ENCODE measurements around the gene C15orf62.

Gene C15orf62

GRCh38 chr15:40756938-40757337 lies 12.8 kb upstream of the C15orf62 start:
- peak; percentile 70 for DNase-seq

DNA sequence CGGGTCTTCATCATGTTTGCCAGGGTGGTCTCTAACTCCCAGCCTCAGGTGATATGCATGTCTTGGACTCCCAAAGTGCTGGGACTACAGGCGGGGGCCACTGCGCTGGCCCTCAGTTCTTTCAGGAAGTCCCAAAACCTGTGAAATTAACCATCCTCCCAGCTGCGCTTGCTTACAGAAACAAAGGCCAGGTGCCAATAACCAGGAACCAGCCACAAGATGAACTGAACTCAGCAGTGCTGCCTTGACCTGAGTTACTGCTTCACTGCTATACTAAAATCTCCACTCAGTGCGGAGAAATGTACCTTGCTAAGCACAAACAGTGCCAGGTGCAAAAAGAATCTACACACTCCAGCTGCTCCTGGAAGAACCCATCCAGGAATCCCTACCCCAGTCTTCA lies 9.8 kb upstream of the C15orf62 start:
- no peak for DNase-seq

- DNase-seq: peak; percentile 86
Observed at GRCh38 chr15:40762919-40763800, 6.6 kb upstream of the C15orf62 start.

DNA sequence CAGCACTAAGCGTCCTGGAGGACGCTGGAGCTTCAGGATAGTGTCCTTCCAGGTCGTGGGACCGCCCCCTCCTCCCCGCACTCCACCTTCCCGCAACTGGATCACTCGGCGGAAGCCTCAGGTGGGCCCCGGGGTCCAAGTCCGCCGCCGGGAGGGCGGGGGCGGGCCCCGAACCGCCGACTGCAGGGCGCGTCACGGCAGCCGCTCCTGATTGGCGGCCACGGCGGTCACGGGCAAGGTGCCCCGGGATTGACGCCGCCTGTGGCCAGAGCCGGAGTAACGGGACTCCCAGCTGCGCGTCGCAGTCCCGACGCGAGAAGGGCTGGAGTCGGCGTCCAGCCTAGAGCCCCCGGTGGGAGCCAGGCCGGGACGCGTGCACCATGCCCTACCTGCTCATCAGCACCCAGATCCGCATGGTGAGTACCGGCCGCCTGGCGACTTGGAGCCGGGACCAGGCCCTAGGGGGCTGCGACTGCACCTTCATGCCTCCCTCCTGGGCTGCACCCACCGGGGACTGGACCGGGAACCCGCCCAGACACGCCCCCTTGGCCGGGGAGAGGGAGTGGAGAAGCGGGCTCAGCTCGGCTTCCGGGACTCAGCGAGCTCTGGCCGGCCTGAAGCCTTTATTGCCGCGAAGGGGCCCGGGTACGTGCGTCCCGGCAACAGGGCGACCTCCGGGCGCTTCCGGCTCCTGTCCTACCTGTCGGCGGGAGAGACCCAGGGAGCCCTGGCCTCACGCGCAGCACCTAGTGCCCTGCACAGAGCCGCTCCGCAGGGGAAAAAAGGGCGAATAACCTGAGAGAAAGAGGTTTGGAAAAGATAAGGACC lies 5.8 kb upstream of the C15orf62 start, which contains the start of gene GCHFR:
Gene GCHFR (plus strand): TSS at position 268 of the 828 bp plus-strand sequence. CDS start 113 bp downstream, at position 381.
- DNase-seq: peak; percentile 71

DNA sequence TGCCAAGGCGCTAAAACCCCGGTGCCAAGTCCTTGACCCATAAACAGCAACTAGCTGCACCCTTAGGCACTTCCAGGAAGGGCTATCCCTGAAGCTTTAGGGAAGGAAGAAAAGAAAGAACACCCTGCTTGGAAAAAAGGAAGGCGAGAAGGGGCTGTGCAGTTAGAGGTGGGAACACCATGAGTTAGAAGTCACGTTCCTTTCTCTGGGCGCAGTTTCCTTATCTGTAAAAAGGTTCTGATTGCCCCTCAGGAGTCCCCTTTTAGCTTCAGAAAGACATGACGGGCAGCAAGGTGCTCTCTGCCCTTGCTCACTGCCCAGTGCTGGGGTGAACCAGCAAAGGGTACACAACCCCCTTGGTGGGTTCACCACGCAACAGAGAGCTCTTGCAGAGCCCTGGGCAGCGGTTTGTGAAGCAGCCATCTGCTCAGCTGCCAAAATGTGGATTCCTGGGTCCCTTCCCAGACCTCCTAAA lies 5.1 kb upstream of the C15orf62 start:
- no peak for DNase-seq

- DNase-seq: no peak
Observed at GRCh38 chr15:40766194-40766815, 3.5 kb upstream of the C15orf62 start.

DNA sequence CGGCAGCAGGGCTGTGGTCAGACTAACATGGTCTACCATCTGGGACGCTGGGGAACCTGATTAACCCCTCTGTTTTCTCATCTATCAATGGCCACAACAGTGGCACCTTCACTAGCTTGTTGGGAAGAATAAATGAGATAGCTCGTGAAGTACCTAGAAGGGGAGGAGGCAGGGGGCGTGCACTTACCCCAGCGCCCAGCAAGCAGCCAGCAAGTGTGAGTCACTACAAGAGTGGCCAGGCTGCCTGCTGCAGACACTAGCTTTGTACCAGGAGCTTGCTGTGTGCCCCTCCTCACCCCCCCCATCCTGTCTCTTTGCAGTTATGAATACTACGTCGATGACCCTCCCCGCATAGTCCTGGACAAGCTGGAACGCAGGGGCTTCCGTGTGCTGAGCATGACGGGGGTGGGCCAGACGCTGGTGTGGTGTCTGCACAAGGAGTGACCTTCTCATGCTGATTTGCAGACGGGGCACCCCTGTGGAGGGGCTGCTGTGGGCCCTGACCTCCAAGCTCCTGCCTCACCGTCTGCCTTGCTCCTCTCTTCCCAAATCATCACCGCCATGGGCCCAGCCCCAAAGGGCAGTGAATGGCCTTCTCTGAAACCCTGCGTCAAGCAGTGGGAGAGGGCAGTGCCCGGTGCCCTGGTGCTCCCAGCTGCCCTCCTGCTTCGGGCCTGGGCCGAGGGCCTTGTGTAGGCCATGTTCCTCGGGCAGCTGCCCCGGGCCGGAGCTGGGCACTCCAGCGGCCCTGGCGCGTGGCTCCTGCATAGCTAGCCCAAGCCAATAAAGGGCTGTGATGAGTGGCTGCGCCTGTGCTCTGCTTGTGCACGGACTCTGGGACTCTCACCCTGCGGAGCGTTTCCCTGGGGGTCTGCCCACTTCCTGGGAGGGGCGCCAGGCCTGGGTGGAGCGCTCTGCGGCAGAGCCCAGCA lies 2.6 kb upstream of the C15orf62 start:
- DNase-seq: no peak

DNA sequence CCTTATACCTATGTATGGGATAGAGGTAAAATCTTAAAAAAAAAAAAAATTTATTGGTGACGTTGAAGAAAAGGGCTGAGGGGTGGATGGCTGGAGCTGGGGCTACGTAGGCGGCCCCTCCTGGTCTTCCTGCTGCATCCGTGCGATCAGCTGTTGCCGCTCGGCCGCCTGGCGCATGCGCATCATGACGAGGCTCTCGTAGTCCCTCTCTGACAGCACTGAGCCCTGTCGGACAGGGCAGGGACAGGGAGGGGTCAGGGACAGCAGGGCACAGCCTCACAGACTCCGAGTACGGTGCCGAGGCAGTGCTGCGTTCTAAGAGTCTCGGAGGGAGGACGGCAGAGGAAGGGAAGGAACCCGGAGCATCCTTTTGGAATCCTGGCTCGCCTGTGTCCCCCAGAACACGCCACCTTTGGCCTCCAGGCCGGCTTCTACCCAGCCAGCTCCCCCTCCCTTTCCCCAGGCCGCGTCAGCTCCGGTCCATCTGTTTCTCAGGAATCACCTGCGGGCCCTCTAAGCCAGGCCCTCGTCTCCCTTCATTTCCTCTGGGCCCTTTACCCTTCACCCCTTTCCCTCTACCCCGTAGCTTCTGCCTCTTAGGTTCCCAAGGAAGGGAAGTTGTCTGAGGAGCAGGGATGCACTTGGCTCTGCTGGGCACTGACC lies 1.8 kb upstream of the C15orf62 start:
- DNase-seq: no peak

DNA sequence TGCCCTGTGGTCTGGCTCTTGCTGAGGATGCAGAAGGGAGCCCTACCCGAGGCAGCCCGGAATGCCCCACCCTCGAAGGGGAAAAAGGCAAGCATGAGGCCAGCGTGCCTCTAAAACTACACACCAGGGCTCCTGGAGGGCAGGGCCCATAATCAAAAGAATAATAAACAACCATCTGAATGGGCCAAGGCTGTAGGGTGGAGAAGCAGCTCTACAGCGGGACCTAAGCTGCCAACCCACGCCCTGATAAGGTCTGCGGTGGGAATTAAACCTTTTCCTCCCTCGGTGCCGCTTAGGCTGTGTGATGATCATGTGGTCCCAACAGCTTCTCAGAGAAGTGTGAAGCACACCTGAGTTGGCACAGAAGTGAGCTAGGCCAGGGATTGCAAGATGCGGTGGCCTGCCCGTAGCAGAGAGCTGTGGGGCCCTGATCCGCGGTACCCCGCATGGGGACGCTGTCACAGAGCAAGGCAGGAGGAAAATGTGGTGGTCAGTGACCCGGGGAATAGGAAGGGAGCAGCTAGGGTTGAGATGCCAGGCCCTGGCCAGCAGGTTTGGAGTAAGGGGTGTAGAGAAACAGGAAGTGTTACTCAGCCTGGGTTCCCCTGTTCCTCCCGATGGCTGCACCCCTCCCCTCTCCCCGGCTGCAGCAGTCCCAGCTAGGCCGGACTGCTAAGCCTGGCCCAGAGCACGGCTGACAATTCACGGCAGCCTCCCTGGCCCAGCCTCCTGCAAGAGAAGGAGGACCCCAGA lies 1.1 kb upstream of the C15orf62 start:
- DNase-seq: no peak

DNA sequence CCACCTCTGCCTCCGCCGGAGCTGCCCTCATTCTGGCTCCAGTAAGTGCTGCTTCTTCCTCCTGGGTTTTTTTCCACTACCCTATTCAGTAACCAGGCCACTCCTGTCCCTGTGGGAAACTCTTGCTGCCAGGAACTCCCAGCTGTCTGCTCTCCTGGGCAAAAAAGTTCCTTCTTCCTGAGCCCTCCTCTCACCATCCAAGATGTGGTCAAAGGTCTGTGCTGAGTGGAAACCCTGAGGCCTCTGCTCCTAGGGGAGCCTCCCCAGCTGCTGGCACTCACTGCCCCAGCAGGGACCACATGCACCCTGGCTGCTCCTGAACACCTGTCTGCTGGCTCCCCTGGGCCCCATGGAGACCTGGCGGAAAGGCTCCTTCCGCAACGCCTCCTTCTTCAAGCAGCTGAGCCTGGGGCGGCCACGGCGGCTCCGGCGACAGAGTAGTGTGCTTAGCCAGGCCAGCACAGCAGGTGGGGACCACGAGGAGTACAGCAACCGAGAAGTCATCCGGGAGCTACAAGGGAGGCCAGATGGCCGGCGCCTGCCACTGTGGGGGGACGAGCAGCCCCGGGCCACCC lies 454 bp downstream of the C15orf62 start:
- DNase-seq: peak; percentile 44

- no peak for DNase-seq
Observed at GRCh38 chr15:40771242-40771641, 1.5 kb downstream of the C15orf62 start.

GRCh38 chr15:40772014-40772413 lies 2.2 kb downstream of the C15orf62 start:
- DNase-seq: no peak

DNA sequence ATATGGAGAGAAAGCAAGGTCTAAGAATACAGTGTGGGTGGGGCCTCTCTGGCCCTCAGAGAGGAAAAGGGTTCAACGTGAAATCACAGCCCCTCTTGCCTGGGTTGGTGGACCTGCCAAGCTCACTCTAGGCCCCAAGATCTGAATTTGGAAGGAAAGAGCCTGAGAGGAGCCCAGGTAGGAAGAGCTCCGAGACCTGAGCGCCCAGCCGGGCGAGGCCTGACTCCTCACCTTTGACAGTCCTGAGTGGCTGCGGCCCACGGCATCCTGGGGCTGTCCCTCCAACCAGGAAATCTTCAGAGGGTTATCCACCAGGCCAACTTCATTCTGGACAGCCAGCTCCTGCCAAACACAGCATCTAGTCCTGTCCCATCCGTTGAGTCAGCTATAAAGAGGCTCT lies 3.7 kb downstream of the C15orf62 start:
- DNase-seq: no peak

DNA sequence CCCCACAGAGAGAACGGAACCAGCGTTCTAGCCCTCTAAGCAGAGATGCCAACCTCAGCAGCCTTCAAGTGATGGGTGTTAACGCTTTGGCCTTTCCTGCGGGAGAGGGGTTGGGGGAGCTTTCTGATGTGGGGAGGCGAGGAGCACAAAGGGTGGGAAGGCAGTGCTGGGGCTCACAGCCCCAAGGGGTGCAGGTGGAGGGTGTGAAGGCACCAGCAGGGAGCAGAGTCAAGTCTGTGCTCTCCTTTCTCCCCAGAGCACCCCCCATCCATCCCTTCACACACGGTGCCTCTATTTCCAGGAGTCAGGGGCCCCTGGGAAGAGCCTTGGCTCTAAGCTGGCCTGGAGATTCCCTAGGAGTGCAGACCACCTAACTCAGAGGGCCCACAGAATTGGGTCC lies 4.1 kb downstream of the C15orf62 start:
- no peak for DNase-seq

- DNase-seq: no peak
Observed at GRCh38 chr15:40775007-40775406, 5.2 kb downstream of the C15orf62 start.

- no peak for DNase-seq
Observed at GRCh38 chr15:40775740-40776536, 6.2 kb downstream of the C15orf62 start.

- DNase-seq: no peak
Observed at GRCh38 chr15:40776537-40777141, 6.9 kb downstream of the C15orf62 start.

DNA sequence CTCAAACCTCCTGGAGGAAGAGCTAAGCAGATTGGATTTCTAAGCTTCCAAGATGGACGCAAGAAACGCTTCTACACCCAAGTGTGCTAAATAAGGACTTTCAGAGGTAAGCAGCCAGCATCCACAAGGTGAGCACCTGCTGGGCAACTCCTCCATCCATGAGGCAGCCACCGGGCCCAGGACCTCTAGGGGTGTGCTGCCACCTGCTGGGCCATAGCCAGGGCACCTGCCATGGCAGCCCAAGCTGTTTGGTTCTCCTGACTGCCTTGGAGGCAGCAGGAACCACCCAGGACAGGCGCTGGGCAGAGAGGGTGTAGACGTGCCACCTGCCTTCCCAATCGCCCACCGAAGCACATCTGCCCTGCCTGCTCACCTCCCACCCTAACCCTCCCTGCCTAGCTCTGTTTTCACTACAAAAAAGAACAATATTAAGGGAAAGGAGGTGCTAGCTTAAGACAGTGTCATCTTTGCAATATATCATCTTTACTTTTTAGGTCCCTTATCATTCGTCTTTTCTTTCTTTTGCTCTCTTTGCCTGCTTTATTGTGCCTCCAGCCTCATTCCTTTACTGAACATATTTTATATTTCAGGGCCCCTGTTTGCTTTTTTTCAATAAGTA lies 12.9 kb downstream of the C15orf62 start:
- DNase-seq: peak; percentile 82

- DNase-seq: no peak
Observed at GRCh38 chr15:40785164-40785563, 15.4 kb downstream of the C15orf62 start.

Data from NCI-H146 (cell line).